HG02571 (cell line): ENCODE results near the gene VPS33A.

Experiments
- ATAC-seq: cut with Tn5 transposase; IDR thresholded peaks from one replicate; pipeline ENCODE4 v1.9.1; 2021; ENCODE audit warnings: mild to moderate bottlenecking, moderate library complexity; ENCODE audit not compliant: unreplicated experiment

The VPS33A gene

DNA sequence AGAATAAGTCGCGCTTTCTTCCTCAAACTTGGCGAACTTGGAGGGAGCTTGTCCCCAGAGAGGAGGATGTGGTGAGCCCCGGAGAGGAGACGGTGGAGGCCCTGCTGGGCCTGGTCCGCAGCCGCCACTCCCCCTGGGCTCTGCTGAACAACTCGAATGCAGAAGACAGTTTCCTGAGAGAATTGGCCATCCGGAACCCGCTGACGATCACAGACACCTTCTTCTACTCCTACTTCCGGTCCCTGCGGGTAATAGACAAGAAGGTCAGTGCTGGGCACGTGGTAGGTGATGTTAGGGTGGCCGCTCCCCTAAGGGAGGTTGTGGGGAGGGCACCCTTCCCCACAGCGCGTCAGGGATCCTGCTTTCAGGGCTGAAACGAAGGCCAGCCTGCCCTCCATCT is 81.8 kb downstream of the VPS33A start:
- ATAC-seq = no peak

DNA sequence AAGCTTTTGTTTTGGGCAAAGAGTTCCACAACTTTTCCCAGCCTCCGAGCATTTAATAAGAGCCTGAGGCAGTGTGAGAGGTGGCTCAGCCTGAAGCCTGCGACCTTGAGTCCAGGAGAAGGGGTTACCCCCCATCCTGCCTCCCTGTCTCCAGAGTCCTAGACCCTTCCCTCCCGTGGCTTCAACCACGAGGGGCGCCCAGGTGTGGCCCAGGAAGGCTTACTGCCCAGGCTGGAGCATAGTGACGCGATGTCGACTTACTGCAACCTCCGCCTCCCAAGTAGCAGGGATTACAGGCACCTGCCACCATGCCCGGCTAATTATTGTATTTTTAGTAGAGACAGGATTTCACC is 82.7 kb downstream of the VPS33A start:
- ATAC-seq = no peak

DNA sequence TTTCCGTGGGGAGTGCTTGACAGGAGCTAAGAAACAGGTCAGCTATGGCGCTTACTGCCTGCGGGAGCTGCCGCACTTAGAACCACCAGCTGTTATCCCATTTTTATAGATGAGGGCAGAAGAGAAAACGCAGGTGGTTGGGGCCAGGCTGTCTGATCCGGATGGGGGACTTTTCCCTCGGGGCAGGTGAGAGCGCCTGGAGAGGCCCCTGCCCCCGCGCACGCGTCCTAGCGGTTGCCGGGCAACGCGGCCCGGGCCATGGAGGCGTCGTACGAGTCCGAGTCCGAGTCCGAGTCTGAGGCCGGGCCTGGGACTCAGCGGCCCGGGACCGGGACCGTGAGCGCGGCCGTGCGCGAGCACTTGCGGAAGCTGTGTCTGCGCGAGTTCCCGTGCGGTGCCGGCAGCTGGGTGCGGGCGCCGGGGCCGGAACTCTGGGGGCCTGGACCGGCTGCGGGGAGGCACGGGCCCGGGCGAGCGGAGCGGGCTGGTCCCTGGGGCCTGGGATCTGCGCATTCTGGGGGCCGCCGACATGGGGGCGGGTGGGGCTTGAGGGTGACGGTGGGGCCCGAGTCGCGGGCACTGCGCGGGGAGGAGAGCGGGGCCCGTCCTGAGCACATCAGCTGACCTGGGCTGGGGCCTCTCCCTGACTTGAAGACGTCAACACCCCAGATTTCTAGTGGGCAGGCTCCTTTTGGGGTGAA is 83.3 kb downstream of the VPS33A start, which contains the start of gene LRRC43:
Gene LRRC43, plus strand, starts transcription at position 237 of the 701 bp plus-strand sequence. Its CDS starts 22 bp downstream, at position 259.
- ATAC-seq = no peak
